GM21786 (cell line): ENCODE data around the gene PHF3.

Source experiments
- ATAC-seq: cut with Tn5 transposase; IDR thresholded peaks from one replicate; pipeline ENCODE4 v1.9.1; 2021; ENCODE audit not compliant: unreplicated experiment

The PHF3 gene

DNA sequence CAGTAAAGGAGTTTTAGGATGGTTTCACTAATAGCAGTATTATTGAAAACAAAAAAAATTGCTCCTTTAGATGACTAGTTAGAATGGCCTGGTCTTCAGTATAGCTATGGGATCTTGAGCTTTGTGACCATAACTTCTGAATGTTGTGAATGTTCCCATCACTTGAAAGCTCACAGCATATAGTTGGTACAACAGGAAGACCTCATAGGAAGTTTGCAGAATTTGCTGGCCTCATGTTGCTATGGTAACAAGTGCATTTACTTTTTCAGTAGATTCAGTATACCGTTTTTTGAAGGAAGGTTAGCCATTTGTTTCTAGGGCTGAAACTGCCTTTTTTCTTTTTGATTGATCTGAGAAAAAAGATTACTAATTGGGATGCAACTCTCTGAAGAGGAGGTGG lies 8.3 kb downstream of the PHF3 start:
- ATAC-seq, result peak; percentile 40

DNA sequence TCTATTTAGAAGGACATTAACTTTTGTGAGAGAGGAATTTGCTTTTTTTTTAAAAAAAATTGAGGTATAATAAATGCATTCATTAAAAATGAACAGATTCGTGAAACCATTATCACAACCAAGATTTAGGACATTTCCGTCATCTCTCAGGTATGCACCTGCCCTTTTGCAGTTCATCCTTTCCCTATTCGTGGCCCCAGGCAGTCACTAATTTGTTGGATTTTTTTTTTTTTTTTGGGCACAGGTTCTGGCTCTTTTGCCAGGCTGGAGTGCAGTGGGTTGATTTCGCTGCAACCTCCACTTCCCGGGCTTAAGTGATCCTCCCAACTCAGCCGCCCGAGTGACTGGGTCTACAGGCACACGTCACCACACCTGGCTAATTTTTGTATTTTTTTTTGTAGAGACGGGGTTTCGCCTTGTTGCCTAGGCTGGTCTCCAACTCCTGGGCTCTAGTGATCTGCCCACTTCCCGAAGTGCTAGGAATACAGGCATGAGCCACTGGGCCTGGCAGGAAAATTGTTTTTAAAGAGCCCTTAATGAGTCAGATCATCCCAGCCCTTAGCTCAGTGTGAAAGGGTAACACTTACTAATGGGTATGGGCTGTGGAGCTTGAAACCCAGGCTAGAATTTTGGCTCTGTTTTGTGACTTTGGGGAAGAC lies 9.2 kb downstream of the PHF3 start:
- no peak for ATAC-seq

DNA sequence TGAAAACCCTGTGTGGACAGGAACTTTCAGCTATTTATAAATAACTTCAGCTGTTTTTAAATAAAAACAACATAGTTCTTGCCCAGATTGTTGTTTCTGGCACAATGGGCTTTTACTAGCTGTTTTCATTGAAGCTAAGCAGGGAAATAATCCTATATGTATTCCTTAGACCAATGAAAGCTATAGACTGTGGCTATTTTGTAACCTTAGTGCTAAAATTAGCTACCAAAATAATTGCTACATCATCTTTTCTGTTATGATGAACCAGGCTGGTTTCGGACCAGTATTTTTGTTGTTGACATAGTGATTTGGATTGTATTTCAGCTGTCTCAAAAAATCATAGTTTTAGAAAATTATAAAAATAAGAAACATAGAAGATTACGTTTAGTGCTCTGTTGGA lies 13.7 kb downstream of the PHF3 start:
- ATAC-seq, result no peak

DNA sequence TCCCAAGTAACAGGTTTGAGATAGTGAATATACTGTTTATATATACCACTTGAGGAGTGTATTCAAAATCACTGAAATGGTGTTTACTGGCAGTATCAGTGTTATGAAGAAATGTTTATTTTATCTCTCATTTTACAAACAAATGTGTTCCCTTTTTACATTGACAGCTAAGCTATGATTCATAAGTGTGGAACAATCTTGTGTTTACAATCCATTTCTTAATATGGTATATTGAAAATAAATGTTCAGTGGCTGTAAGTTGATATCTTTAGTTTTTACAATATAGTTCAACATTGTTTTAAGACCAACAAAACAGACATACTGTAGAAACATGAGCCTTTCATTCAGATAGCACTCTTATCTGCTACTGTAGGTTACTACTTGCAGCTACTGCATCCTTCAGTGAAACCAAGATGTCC lies 14.3 kb downstream of the PHF3 start:
- no peak for ATAC-seq

DNA sequence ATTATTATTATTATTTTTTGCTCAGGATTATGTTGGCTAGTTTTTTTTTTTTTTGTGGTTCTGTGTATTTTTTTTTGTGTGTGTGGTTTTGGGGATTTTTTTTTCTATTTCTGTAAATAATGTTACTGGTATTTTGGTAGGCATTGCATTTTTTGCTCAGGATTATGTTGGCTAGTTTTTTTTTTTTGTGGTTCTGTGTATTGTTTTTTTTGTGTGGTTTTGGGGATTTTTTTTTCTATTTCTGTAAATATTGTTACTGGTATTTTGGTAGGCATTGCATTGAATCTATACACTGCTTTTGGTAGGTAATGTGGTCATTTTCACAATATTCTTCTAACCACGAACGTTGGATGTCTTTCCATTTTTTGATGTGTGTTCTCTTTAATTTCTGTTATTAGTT lies 17.4 kb downstream of the PHF3 start:
- ATAC-seq, result no peak

DNA sequence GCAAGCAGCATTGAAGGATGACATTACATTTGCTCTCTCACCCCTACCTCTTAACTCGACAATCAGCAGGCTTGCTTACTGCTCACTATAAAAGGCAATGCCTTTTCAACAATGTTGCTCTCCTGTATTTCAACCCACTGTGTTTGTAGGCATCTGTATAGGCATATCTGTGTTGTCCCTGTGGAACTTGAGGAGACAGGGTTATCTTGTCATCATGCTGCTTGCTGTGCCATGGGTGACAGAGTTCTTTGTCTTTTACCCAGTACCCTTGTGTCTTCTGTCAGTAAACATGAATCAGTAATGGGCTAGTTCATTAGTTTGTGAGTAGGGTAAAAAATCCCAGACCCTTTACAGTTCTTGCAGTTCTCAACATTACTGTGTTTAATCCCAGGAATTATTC lies 25.2 kb downstream of the PHF3 start:
- no peak for ATAC-seq

DNA sequence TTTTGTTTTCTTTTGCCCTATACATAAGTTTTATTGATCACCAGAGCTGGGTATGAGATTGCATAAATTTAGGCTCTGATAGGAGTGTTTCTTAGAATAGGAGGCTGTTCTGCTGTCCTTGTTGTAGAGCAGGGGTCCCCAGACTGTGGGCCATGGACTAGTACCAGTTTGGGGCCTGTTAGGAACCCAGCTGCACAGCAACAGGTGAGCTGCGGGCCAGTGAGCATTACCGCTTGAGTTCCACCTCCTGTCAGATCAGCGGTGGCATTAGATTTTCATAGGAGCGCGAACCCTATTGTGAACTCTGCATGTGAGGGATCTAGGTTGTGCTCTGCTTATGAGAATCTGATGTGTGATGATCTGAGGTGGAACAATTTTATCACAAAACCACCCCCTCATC lies 26.2 kb downstream of the PHF3 start:
- no peak for ATAC-seq

DNA sequence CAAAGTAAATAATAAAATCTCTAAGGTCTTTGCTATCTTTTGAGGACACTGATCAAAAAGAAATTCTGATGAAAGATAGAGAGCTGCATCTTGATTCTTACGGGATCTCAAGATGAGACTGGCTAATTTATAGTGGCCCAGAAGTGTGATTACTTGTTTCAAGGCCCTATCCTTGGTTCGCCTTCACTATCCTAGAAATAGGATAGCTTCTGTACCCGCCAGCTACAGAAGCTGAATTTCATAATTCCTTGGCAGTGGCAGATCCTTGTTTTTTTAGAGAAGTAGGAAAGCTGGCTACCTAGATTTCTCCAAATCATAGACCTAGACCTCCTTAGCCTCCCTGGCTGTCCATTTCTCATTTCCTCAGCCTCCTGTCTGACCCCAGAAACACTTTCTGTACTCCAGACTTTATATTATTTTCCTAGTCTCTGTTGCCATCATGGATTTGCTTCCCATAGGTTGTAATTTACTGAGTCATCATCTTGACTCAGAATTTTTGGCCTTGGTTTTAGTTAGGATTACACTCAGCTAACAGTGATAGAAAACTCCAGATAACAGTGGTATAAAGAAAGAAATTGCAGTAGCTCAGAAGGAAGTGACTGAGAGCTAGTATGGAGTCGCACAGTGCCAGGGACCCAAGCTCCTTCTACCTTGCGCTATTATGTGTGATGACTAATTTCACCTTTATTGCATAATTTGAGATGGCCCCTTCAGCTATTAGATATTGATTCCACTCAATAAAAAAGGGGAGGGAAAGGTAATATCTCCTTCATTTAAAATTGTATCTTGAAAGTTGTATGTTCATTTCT lies 27.7 kb downstream of the PHF3 start:
- no peak for ATAC-seq

DNA sequence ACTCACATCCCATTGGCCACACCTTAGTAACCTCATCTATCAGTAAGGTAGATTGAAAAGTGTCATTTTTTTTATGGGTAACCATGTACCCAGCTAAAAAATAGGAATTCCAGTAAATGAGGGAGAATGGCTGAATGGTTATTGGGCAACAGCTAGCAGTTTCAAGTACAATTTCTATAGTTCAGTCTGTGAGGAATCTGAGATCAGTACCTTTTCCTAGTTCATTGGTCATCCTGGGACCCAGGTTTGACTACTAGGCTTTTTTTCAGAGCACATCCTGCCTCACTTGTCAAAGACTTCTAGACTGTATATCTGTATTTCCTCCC lies 28.3 kb downstream of the PHF3 start:
- ATAC-seq, result no peak

DNA sequence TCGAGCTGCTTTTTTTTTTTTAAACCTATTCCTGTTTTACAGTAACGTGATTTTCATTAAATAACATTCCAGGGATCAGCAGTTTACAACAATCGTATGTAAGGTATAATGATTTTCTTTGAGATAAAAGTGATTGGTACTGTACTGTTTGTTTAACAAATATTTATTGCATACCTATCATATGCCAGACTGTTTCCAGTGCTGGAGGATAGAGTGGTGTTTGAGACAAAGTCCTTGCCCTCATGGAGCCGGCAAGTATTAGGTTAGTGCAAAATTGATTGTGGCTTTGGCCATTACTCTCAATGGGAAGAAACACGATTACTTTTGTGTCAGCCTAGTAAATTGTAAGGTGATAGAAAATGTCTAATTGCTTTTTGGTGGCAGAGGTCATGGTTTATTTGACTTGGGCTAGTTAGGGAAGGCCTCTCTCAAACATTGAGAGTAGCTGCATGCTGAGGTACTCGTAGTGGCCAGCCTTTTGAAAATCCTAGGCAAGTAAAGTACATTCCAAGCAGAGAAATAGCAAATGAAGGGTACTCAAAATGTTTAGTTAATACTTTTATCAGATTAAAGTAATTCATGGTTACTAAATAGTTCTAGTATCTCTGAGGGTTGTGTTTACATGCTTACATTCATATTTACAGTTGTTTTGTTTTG lies 35.6 kb downstream of the PHF3 start:
- no peak for ATAC-seq

DNA sequence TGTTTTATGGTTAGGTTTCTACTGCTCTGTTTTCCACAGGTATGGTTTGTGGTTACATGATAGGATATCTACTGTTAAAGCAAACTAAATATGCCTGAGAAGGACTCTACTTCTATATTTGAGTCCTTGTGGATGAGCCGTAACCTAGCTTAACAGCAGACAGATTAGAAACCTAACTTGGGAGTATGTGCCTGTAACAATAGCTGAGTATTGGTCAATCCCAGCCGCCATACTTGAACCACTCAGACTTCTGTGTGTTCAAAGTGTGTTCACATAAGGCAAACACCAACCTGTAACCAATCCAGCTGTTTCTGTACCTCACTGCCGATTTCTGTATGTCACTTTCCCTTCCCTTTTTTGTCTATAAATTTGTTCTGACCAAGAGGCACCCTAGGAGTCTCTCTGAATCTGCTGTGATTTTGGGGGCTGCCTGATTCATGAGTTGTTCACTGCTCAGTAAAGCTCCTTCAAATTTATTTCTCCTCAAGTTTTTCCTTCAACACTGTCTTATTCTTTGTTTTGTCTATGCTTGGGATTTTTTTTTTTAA lies 37.1 kb downstream of the PHF3 start:
- ATAC-seq, result no peak

DNA sequence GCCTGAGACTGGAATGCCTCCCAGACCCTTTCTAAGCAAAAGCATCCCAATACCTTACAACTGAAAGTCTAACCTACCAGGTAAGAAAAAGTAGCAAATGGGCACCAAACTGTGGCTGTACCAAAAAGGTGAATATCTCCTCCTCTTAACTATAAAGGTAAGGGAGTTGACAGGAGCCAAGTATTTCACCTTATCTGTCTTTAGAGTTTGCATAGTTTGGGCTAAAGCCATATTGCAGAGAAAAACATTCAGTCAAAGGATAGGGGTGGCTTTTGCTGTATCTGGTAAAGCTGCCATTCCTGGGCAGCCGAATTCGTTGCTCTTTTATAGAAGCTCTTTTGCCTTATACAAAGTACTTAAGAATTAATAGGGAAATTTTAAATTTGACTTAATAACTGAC lies 38.1 kb downstream of the PHF3 start:
- no peak for ATAC-seq

DNA sequence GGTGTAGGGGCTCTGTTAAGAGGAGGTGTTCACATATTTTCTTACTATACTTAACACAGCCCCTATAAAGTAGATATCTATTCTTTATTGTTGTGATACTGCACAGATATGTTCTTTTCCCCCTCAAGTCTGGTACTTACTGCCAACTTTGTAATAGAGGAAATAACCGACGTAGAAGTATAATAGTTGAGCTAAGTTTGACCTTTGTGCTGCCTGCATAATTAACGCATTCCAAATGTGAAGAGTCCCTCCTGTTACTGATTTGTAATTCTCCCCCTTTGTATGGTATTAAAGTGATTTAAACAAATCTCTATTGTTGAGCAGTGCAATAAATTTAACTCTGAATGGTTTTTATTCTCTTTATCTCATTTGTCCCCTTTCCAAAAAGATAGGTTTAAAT lies 39.0 kb downstream of the PHF3 start:
- ATAC-seq, result no peak

DNA sequence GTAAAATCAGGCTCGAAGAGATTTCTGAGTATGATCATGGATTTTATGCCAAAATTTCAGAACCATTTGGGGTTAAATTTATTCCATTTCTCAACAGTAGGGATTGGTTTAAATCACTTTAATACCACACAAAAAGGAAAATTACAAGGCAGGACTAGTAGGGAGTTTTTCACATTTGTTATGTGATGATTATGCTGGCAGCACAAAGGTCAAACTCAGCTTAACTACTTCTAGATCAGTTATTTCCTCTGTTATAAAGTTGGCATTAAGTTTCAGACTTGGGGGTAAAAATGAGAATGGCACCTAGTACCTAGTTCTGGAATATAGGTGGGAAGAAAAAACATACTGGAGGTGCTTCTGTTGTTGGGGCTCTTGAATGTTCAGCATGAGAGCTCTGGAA lies 39.5 kb downstream of the PHF3 start:
- ATAC-seq, result no peak

DNA sequence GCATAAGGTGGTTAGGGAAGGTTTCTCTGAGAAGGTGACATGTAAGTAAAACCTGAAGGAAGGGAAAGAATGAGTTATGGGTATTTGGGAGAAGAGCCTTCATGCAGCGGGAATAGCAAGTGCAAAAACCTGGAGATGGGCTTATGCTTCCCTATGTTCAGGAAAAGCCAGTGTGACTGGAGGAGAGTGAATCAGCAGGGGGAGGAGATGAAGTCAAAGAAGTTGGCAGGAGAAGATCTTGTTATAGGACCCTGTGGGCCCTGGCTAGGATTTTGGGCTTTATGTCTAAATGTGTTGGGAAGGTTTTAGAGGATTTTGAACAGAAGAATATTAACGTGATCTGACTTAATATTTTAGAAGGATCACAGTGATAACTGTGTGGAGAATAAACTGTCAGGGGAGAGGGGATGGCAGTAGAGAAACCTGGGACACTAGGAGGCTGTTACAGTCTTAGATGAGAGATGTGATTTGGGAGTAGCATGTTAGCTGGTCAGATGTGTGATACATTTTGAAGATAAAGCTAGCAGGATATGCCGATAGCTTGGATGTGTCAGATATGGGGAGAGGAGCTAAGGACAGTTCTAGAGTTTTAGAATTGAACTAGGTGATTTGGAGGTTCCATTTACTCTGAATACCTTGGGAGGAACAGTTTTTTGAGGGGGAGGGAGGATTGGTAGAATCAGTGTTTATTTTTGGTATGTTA lies 41.0 kb downstream of the PHF3 start:
- ATAC-seq, result no peak

DNA sequence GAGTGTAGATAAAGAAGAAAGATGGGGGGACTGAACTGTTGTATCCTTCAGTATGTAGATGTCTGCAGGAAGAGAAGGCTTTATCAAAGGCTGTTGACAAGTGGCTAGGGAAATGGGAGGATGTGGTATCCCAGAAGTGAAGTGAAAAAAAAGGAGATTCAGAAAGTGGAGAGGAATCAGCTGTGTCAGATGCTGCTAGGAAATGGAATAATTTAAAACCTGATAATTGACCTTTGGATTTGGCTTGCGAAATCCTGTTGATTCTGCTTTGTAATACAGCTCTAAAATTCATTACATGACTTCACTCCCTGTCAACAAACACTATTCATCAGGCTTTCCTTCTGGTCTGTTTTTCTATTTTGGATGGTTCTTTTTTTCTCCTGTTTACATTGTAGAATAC lies 41.7 kb downstream of the PHF3 start:
- no peak for ATAC-seq

DNA sequence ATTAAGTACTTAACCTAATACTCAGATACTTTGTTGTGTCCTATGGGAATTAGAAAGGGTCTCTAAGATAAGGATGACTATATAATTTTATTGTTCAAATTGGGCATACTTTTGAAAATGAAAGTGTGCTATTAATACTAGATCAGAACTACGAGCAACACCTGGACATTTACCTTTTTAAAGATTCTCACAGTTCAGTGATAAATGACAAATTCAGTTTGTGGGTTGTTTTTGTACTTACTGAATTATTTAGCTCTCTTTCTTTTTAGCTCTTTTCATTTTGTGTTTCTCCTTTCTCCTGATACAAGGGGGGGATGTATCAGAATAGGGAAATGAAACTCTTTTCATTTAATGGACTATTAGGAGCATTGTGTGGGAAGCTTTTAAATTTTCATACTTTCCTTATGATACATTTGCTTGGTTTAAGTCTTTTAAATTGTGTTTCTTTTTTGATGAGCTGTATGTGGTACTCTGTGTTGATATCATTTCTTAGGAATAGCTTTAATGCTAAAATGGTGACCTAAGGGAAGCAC lies 47.5 kb downstream of the PHF3 start:
- ATAC-seq, result no peak

DNA sequence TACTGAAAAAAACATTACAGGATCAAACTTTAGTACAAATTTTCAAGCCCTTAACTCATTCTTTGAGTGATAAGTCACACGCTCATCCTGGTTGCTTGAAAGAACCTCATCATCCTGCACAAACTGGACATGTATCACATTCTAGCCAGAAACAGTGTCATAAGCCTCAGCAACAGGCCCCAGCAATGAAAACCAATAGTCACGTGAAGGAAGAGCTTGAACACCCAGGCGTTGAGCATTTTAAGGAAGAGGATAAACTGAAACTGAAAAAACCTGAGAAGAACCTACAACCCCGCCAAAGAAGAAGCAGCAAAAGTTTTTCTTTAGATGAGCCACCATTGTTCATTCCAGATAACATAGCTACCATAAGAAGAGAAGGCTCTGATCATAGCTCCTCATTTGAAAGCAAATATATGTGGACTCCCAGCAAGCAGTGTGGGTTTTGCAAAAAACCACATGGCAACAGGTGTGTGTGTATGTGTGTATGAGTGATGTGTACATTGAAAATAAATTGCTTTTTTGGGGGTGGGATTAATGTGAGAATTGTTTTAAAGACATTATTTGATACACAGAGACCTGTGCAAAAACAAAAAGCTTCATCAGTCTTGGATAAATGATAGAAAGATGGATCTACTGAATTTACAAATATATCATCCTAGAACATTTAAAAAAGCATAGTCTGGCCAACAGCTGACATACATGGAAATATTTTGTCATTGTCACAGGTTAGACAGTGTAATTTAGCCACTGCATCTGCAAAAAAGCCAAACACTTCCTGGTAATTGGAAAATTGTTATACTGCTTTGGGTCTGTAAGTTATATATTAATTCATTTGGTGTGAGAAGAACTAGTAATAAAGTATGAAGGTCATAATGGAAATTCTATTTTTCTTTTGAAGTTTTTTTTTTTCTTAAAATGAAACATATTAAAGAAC lies 50.1 kb downstream of the PHF3 start:
- ATAC-seq, result peak; percentile 90

DNA sequence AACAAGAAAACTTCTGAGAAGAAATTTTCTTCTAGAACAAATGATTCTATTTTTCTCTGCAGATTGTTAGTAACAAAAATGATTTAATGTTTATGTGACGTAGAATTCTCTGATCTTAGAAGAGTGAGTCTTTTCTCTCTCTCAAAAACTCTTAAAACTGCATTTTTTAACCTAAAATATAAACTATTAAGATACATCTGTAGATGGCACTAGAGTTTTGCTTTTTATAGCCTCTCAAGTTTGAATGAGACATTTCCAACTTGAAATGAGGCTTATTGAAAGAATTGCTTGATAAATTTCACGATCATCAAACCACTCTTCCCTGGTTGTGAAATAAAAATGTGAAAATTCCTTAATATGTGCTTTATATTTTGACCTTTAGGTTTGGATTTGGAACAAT lies 53.8 kb downstream of the PHF3 start:
- no peak for ATAC-seq

DNA sequence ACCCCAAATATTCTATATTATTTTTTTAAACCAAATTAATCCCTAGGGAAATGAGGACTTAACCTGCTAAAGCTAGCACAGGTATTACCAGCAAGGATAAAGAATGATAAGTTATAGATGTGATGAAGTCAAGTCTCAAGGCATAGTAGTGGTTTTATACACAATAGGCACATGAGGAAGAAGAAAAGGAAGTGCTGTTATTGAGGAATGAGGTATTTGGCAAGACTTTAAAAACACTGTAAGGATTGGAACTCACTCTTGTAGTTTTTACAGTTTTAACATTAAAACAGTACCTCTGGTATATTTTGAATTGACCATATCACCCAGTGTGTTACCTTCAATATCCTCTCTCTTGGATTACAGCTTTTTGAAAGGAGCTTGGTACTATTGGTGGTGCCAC lies 54.6 kb downstream of the PHF3 start:
- no peak for ATAC-seq
